ENCODE measurements around the gene POLR1C.

POLR1C gene

DNA sequence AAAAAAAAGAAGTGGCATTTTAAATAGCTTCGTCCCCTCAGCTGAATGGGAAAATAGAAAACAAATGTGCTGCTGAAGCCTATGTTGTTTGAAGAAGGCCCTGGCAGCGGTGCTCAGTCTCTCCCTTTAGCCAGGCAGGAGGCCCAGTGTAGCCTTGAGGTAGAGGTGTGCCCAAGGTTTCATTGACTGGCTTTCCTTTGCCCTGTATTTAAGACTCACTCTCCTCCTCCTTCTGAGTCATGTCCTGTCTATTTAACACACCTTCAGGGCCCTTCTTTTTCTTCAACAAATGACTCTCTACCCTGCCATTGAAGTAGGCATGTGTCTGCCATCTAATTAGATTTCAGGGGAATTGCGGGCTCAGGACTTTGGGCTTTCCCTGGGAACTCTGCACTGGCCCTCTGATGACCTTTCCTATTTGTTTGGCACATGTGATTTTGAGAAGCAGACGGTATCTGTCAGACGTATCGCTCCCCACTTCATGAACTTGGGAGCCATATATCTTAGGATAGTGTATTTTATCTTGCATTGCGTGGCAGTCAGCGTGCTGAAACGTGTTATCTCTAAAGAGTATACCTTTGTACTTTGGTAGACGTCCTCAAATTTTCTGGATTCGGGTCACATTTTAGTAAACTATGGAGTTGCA, 35.2 kb upstream of the POLR1C start:
- ATAC-seq (ENCODE audit: insufficient read depth, low read depth) (no peak), DNase-seq (no peak)
- no peak overlapping the region for H3K4me2 ChIP-seq (ENCODE audit: insufficient read depth, low read length)
- H3K36me3 ChIP-seq (ENCODE audit: insufficient read depth, low read length), result no peaks in the 10 kb centered on the region; the same call in 1 of the 2 replicates
- H3K4me1 ChIP-seq (ENCODE audit: insufficient read depth, low read length), result peaks cover 24% of the 10 kb centered on the region
- H3K27me3 ChIP-seq (ENCODE audit: insufficient read depth, low read length, poor library complexity), result no peaks in the 10 kb centered on the region
- no peak overlapping the region for H2AFZ ChIP-seq (ENCODE audit: low read depth, low read length)
- no peak overlapping the region for H3K4me3 ChIP-seq (ENCODE audit: low read depth in 1 of 2, low read length in 2 of 2)
- H3K79me2 ChIP-seq (ENCODE audit: insufficient read depth, low read length), result peaks cover 53% of the 10 kb centered on the region
- H4K20me1 ChIP-seq (ENCODE audit: insufficient read depth, low read length), result peaks cover 5% of the 10 kb centered on the region; the same call in 1 of the 2 replicates
- no peaks in the 10 kb centered on the region for H3K9me3 ChIP-seq (ENCODE audit: insufficient read depth, low read length, severe bottlenecking)
- TF ChIP-seq, protein P1, sequence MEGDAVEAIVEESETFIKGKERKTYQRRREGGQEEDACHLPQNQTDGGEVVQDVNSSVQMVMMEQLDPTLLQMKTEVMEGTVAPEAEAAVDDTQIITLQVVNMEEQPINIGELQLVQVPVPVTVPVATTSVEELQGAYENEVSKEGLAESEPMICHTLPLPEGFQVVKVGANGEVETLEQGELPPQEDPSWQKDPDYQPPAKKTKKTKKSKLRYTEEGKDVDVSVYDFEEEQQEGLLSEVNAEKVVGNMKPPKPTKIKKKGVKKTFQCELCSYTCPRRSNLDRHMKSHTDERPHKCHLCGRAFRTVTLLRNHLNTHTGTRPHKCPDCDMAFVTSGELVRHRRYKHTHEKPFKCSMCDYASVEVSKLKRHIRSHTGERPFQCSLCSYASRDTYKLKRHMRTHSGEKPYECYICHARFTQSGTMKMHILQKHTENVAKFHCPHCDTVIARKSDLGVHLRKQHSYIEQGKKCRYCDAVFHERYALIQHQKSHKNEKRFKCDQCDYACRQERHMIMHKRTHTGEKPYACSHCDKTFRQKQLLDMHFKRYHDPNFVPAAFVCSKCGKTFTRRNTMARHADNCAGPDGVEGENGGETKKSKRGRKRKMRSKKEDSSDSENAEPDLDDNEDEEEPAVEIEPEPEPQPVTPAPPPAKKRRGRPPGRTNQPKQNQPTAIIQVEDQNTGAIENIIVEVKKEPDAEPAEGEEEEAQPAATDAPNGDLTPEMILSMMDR (IDR thresholded peaks at IDR 0.05; ENCODE audit: borderline replicate concordance, extremely low read depth, low read length, poor library complexity, severe bottlenecking), result no peak
- TF ChIP-seq EZH2 (IDR thresholded peaks at IDR 0.05; ENCODE audit: borderline replicate concordance, low read depth, low read length, severe bottlenecking), result no peak
- no peak overlapping the region for H3K27ac ChIP-seq (ENCODE audit: low read length)
- H3K9ac ChIP-seq (ENCODE audit: low read depth, low read length), result no peak overlapping the region

DNA sequence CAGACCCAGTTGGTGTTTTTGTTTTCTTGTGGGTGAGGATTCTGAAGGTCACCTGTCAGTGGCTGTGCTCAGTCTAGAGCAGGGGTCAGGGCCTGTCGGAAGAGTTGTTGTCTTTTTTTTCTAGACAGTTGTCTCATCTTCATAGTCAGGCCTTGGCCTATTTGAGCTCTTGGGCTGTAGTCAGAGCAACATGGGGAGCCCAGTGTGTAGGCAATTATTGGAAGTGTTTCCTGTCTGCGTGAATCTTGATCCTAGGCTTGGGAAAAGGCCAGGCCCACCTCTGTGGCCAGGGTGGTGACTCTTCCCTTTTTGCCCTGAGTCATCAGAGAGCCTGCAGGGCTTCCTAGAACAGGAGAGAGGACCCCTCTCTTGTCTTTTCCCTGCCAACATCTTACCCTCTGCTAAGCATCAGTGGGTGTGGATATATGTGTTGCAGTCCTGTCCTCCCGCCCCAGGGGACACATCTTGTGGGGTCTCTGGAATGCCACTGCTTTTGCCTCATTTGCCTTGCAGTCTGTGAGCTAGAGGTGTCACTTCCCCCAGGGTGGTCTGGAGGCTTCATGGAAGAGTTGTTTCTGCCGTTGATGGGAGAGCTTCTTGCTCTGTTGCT, 28.1 kb upstream of the POLR1C start:
- Histone ChIP-seq H3K27ac (ENCODE audit: low read length) (no peak overlapping the region; the same call in 1 of the 2 replicates), H3K4me3 (ENCODE audit: low read depth in 1 of 2, low read length in 2 of 2) (no peak overlapping the region), H2AFZ (ENCODE audit: low read depth, low read length) (no peak overlapping the region), H3K4me2 (ENCODE audit: insufficient read depth, low read length) (no peak overlapping the region), H3K9me3 (ENCODE audit: insufficient read depth, low read length, severe bottlenecking) (no peaks in the 10 kb centered on the region), H3K27me3 (ENCODE audit: insufficient read depth, low read length, poor library complexity) (no peaks in the 10 kb centered on the region), H4K20me1 (ENCODE audit: insufficient read depth, low read length) (peaks cover 15% of the 10 kb centered on the region), H3K36me3 (ENCODE audit: insufficient read depth, low read length) (peaks cover 11% of the 10 kb centered on the region), H3K79me2 (ENCODE audit: insufficient read depth, low read length) (peaks cover 23% of the 10 kb centered on the region), H3K4me1 (ENCODE audit: insufficient read depth, low read length) (no peaks in the 10 kb centered on the region), H3K9ac (ENCODE audit: low read depth, low read length) (no peak overlapping the region)
- DNase-seq, result no peak
- no peak for ATAC-seq (ENCODE audit: insufficient read depth, low read depth)
- TF ChIP-seq EZH2 (IDR thresholded peaks at IDR 0.05; ENCODE audit: borderline replicate concordance, low read depth, low read length, severe bottlenecking), result no peak
- TF ChIP-seq, protein P1 (IDR thresholded peaks at IDR 0.05; ENCODE audit: borderline replicate concordance, extremely low read depth, low read length, poor library complexity, severe bottlenecking), result no peak

DNA sequence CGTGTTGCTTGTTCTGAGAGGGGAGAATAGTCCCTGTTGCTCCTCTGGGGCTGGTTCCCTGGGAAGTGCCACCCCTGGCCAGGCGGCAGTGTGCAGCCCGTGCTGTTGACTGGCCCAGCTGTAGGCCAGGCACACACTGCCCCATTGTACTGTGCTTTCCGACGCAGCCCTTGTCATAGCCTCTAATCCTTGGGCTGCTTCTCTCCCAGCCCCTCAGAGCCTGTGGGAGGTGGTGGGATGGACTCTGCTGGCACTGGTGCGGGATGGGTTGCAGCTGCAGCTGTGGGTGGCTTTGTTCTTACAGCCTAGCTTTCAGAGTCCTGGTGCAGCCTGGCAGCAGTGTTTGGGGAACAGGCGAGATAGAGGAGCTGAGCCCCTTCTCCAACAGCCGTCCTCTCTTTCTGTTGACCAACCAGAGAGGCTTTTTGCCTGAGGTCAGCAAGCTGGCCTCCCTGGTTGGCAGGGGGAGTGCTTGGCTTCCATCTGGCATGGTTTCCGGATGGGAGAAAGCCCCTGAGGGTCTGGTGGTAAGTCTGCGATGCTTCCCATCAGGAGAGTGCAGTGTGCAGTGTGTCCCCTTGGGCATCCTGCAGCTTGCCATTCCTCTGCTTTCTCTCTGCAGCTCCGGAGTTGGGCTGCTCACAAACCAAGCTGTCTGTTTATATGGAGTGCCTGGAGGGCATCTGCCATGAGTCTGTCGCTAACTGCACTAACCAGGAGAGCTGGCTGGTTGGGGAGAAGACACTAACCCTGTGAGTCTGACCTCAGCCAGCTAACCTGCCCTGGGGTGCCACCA, 27.4 kb upstream of the POLR1C start:
- TF ChIP-seq EZH2 (IDR thresholded peaks at IDR 0.05; ENCODE audit: borderline replicate concordance, low read depth, low read length, severe bottlenecking), result no peak
- TF ChIP-seq, protein P1 (IDR thresholded peaks at IDR 0.05; ENCODE audit: borderline replicate concordance, extremely low read depth, low read length, poor library complexity, severe bottlenecking), result no peak

More for the DNA sequence above, 27.4 kb upstream of the POLR1C start:
- H3K27me3 ChIP-seq (ENCODE audit: insufficient read depth, low read length, poor library complexity), result no peaks in the 10 kb centered on the region
- H4K20me1 ChIP-seq (ENCODE audit: insufficient read depth, low read length), result peaks cover 17% of the 10 kb centered on the region
- ATAC-seq (ENCODE audit: insufficient read depth, low read depth) (no peak), DNase-seq (no peak)
- H3K9ac ChIP-seq (ENCODE audit: low read depth, low read length), result no peak overlapping the region
- peaks cover 21% of the 10 kb centered on the region for H3K79me2 ChIP-seq (ENCODE audit: insufficient read depth, low read length)
- no peaks in the 10 kb centered on the region for H3K9me3 ChIP-seq (ENCODE audit: insufficient read depth, low read length, severe bottlenecking)
- no peak overlapping the region for H3K4me3 ChIP-seq (ENCODE audit: low read depth in 1 of 2, low read length in 2 of 2)
- H3K4me2 ChIP-seq (ENCODE audit: insufficient read depth, low read length), result no peak overlapping the region
- H3K36me3 ChIP-seq (ENCODE audit: insufficient read depth, low read length), result peaks cover 11% of the 10 kb centered on the region
- no peaks in the 10 kb centered on the region for H3K4me1 ChIP-seq (ENCODE audit: insufficient read depth, low read length)
- H3K27ac ChIP-seq (ENCODE audit: low read length), result no peak overlapping the region
- no peak overlapping the region for H2AFZ ChIP-seq (ENCODE audit: low read depth, low read length)
